ENCODE measurements around the gene ADAMTSL3.
"Not testable (repeated sequence)": the region's sequence is repeated elsewhere in the genome, so short reads cannot be mapped to it uniquely, and the experiment has no call there.

The ADAMTSL3 gene

DNA sequence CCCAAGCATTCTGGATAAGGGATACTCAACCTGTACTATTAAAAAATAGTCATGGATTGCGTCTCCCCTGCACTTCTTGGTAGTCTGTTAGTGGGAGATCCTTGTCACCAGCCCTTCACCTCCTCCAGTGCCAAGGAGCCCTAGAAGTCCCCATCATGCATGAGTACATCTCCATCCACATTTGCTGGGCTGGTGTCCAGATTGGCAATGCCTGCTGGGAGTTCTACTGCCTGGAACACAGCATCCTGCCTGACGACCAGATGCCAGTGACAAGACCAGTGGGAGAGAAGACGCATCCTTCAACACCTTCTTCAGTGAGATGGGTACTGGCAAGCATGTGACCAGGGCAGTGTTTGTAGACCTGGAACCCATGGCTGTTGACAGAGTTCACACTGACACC lies 85.7 kb downstream of the ADAMTSL3 start:
- DNase-seq (ENCODE audit: low read depth in 1 of 2, low spot score in 1 of 2) = no peak

DNA sequence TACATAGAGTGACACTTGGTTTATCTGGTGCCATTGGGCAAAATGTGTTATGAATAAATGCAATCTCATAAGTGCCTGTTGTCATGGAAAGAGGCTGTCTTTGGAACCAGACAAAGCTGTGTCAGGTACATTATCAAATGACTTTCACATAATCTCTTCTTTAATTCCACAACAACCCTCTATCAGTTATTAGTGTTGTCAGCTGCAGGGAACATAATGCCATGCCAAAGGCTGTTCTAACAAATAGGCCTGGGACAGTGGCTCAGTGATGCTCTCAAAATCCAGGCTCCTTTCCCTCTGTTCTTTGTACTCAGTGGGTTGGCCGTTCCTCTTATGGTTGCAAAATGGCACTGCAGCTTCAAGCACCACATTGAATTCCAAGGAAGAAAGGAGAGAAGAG lies 91.8 kb downstream of the ADAMTSL3 start:
- no peak for DNase-seq (ENCODE audit: low read depth in 1 of 2, low spot score in 1 of 2)

DNA sequence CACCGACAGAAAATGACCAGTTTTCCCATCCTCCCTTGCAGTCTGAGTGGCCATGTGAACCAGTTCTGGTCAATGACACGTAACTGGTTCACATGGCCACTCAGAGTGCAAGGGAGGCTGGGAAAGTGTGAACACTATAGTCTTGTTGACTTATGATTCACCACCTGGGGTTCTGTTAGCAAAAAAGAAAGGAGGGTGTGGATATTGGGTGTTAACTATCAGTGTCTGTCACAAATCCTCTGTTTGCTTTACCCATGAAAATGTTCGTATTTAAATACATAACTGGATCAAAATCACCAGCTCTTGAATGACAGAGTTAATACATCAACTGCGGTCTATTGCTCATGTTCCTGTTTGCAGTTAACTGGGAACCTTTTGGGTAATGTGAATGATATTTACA lies 92.3 kb downstream of the ADAMTSL3 start:
- DNase-seq (ENCODE audit: low read depth in 1 of 2, low spot score in 1 of 2) = no peak

DNA sequence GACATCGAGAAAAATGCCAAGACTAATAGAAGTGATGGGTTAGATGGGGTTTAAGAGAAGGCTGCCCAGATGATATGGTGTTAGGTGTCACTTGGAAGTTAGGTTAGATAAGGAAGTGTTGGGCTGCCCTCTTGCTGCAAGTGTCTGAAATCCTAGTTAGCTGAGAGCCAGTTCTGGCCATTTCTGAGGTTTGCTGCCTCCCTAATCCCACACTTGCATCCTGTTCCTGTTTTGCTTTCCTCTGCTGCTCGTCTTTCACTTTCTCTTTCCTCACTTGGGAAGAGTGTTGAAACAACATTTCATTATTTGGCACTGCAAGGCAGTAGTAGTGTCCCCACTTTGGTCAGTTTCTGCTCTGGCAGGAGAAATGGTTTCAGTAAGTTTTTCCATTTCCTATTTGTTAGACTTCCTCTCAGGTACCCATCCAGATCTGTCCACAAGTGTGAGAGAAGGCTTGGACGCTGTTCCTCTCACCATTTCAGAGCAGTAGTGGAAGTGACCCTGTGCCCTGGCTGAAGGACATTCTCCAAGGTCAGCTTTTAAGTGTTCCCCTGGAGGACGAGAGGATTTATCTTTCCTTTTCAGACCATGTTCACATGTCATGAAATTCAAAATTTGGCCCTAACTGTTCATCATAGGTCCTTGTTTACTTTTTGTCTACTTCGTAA lies 93.3 kb downstream of the ADAMTSL3 start:
- no peak for DNase-seq (ENCODE audit: low read depth in 1 of 2, low spot score in 1 of 2)

DNA sequence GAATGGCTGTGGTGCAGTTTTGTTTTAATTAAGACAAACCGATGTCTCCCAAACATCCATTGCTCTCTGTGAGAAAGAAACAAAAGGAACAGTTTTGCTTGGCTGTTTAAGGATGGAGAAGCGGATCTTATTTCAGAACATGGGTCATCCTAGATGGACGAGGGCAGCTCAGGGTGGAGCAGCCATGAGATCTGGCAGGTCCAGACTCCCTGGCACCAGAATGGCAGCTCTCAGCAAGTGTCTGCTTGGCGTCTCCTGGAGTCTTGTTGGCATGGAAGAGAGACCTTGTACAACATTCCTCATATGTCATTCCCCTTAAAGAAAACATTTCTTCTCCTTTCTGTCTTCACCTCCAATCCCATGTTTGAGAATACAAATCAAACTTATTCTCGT lies 93.8 kb downstream of the ADAMTSL3 start:
- no peak for DNase-seq (ENCODE audit: low read depth in 1 of 2, low spot score in 1 of 2)

DNA sequence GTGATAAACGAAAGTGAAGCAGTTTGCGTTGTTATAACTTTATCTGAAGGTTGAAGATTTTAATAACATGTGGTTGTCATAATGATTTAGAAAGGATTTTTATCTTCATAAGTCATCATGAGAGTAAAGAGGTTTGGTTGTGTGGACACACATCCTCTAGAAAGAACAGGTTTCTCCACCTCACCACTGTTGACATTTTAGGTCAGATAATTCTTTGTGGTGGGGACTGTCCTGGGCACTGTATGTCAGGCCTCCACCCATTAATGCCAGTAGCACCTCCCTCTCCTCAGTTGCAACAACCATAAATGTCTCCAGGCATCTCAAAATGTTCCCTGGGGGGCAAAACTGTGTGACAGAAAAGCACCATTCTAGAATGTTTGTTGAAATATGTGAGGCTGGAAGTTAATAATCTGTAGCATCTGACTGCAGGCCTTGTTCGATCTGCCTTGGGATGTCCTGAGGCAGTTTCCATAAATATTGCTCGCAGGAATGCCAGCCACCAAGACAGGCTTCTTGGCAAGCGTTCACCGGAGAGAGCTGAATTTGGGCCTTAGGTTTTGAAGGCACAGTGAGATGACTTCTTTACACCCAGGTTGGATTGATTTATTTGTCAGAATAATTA lies 100.1 kb downstream of the ADAMTSL3 start:
- no peak for DNase-seq (ENCODE audit: low read depth in 1 of 2, low spot score in 1 of 2)

DNA sequence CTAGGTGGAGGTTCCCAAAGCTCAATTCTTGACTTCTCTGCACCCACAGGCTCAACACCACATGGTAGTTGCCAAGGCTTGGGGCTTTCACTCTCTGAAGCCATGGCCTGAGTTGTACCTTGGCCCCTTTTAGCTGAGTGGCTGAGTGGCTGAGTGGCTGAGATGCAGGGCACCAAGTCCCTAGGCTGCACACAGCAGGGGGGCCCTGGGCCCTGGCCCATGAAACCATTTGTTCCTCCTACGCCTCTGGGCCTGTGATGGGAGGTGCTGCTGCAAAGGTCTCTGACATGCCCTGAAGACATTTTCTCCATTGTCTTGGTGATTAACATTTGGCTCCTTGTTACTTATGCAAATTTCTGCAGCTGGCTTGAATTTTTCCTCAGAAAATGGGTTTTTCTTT lies 103.4 kb downstream of the ADAMTSL3 start:
- not testable (repeated sequence) for DNase-seq (ENCODE audit: low read depth in 1 of 2, low spot score in 1 of 2)

DNA sequence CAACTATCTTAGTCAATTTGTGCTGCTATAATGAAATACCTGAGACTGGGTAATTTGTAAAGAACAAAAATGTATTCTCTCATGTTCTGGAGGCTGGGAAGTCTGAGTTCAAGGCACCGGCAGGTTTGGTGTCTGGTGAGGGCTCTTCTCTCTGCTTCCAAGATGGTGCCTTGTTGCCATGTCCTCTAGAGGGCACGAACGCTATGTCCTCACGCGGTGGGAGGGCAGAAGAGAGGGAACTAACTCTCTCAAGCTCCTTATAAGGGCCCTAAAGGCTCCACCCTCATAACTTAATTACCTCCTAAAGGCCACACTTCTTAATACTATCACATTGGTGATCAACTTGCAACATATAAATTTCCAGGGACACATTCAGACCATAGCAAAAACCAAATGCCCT lies 108.4 kb downstream of the ADAMTSL3 start:
- DNase-seq (ENCODE audit: low read depth in 1 of 2, low spot score in 1 of 2) = no peak

DNA sequence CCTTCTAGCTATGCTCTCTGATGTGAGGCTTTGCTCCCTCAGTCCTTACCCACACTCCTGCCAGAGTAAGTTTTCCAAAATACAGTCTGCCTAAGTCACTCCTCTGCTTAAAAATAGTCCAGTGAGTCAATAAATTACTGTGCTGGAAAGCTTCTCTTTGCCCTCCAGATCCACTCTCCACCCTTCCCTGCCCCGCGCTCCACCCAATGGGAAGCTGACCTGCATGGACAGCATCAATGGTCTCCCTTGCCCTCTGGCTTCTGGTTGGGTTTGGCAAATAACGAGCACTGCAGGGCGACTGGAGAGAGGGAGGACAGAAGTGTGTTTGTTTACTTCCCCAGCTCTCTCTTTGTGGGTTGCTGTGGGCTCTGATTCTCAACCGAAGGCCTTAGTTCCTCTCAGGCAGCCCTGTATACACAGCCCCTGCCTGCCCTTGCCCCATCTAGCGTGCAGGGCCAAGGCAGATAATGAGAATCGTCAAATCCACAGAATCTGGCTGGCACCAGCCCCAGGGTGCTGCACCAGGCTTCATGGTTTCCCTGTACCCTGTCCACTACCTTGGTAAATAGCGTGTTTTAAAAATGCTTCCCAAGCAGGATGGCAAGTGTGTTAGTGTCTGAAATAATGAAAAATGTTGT lies 110.4 kb downstream of the ADAMTSL3 start:
- no peak for DNase-seq (ENCODE audit: low read depth in 1 of 2, low spot score in 1 of 2)

DNA sequence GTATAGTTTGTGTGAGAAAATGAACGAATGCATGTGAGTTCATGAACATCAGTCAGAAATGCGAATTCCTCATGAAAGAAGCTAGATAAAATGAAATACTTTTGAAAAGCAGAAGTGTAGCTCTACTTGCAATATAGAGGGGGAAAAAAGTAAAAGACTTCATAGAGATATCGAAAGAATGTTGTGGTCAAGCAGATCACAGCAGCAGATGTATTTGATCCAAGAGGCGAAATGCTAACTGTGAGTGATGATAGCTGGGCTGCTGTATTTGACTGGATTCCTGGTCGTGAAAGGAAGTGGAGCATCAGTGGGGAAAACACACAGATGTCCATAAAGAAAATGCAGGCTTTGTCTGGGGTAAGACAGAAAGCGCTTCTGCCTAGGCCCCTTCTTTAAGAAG lies 112.4 kb downstream of the ADAMTSL3 start:
- no peak for DNase-seq (ENCODE audit: low read depth in 1 of 2, low spot score in 1 of 2)

DNA sequence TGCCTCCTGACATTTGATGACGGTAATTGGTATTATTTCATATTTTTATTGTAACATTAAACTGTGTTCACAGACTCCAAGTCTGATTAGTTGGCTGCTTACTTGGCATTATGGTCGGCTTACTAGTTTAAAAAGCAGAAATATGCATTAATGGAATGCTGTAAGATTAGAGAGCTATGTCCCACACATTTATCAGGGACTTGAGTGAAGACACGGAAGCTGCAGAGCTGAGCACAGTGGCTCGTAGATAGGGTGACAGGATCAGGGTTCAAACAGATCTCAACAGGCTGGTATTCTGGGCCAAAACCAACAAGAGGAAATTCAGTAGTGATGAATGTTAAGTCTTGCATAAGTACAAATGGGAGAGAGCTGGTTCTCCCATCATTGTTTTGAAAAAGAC lies 113.8 kb downstream of the ADAMTSL3 start:
- DNase-seq (ENCODE audit: low read depth in 1 of 2, low spot score in 1 of 2) = no peak

DNA sequence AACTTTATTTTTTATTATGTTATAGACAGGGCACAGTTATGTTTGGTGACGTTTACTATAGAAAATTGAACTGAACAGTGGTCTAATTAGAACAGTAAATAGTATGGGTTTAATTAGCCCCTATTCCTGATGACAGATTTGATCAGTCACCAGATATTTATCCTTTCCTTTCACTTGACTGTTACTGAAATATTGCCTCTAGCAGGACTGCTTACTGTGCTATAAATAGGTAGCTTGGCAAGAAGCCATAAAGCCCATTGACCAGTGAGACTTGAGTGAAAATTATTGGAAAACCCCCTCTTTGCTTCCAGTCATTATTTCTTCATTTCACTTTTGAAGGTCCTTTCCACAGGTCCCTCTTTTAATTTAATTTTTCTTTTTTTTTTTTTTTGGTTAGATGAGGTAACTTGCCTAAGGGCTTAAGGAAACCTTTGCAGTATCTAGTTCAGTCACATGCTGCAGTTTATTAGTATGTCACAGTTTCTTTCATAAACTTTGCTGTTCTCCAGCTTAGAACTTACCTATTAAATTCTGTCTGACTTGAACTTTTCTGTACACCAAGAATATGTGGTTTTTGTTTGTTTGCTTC lies 115.6 kb downstream of the ADAMTSL3 start:
- no peak for DNase-seq (ENCODE audit: low read depth in 1 of 2, low spot score in 1 of 2)

DNA sequence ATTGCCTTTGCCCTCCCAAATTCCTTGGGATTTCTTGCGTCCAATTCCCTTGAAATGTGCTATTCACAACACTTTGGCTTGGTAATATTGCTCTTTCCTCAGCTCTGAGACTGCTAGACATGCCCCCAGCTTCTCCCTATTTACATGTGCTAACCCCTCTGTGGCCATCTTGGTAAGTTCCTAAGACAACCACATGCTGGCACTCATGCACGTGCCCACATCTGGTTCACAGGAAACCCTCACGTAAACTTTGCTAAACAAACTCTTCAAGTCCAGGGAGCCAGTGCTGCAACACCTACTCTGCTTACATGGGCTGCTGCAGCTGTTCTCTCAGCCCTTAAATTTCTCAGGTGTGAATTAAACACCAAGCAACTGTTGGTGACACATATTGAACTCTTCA lies 121.8 kb downstream of the ADAMTSL3 start:
- DNase-seq (ENCODE audit: low read depth in 1 of 2, low spot score in 1 of 2) = no peak

DNA sequence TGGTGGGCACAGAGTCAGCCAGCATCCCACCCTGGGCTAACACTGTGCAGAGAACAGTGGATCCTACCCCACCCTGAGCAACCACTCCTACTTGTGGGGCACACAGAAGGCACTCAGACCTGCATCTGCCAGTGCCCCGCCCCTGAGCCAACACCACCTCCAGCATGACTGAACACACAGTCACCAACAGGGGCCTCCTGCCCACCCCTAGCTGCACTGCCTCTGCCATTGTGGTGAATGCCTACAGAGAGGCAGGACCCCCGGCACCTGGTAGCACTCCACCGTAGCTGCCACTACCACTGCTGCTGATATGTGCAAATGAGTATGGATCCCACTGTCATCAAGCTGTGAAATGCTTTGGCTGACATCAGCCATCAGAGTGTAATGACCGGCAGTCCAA lies 123.1 kb downstream of the ADAMTSL3 start:
- DNase-seq (ENCODE audit: low read depth in 1 of 2, low spot score in 1 of 2) = no peak

DNA sequence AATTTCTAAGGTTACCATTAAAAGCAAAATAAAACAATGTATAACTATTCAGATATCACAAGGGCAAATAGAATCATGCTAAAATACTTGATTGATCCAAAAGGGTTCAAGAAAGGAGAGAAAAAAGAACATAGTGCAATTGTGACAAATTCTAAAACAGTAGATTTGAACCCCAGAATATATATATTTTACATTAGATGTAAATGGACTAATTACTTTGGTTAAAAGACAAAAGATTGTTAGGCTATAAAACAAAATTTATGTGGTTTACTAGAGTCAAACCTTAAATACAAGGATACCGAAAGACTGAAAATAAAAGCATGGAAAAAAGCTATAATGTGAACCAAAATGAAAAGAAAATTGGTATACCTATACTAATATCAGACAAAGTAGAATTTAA lies 129.3 kb downstream of the ADAMTSL3 start:
- no peak for DNase-seq (ENCODE audit: low read depth in 1 of 2, low spot score in 1 of 2)

DNA sequence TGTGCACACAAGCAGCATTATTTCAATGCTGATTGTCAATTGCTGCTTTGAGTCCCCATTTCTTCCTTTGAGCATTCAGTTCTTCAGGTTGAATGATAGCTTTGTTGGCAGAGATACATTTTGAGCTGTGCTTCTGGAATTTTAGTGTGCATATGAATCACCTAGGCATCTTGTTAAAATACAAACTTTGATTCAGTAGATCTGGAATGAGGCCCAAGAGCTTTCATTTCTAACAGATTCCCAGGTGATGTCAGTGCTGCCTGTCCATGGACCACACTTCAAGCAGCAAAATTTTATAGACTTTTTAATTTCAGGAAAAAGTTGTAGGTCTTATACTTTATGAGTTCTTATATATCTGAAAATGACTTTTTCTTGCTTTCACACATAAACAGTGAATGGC lies 131.1 kb downstream of the ADAMTSL3 start:
- no peak for DNase-seq (ENCODE audit: low read depth in 1 of 2, low spot score in 1 of 2)

DNA sequence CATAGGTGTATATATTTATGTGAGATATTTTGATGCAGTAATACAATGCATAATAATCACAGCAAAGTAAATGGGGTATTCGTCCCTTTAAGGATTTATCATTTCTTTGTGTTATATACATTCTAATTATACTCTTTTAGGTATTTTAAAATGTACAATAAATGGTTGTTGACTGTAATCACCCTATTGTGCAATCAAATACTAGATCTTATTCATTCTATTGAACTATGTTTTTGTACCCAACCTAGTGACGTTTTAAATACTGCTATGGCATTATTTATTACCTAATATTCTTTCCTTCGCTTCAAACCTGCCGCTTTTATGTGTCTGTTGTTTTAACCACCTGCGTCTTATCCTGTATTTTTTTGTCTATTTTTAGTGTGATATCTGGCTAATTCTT lies 132.4 kb downstream of the ADAMTSL3 start:
- DNase-seq (ENCODE audit: low read depth in 1 of 2, low spot score in 1 of 2) = no peak

DNA sequence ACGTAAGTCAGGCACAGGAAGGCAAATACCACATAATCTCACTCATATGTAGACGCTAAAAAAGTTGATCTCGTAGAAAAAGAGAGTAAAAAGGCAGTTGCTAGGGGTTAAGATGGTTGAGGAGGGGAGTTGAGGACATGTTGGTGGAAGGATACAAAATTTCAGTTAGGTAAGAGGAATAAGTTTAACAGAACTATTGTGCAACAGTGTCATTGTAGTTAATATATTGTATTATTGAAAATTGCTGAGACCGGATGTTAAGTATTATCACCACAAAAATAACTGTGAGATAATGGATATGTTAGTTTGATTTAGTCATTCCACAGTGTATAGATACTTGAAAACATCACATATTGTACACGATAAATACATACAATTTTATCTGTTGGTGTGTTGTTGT lies 139.1 kb downstream of the ADAMTSL3 start:
- DNase-seq (ENCODE audit: low read depth in 1 of 2, low spot score in 1 of 2) = no peak

DNA sequence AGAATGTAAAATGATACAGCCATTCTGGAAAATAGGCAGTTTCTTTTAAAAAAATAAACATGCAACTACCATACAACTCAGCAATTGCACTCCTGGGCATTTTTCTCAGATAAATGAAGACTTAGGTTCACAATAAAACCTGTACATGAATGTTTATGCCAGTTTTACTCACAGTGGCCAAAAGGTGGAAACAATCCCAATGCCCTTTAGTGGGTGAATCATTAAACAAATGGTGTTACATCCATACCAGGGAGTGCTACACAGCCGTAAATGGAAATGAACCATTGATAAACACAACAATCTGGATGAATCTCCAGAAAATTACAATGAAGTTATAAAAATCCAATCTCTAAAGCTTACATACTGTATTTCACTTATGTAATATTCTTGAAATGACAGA lies 140.3 kb downstream of the ADAMTSL3 start:
- no peak for DNase-seq (ENCODE audit: low read depth in 1 of 2, low spot score in 1 of 2)

DNA sequence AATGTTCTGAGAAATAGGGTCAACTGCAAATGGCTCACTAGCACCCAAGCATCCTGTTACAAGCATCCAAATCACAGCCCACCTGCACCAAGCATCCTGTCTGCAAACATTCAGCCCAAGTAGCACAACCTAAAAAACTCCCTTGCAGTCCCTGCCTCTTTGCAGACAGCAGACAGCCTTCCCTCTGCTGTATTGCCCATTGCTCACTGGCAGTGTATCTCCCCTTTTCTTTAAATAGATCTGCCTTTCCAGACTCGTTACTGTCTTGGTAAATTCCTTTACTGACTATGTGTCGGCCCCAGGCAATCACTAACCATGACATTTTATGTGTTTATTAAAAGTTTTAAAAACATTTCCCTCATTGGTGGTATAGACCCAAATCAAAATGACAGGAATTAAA lies 155.4 kb downstream of the ADAMTSL3 start:
- no peak for DNase-seq (ENCODE audit: low read depth in 1 of 2, low spot score in 1 of 2)

DNA sequence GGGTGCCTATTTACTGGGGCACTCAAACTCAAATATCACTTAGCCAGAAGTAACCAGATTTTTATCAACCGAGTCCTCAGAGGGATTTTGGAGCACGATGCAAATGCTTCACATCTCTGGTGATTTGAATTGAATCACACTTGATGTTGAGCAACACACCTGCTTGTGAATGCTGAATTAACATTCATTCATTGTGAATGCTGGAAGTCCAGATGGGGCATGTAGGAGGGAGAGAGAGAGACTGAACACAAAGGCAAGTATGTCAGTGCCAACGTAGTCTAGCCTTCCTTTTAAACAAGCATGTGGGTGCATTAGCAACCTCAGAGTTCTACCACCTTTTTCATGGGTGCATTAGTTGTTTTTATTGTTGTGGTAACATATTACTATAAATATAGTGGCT lies 156.2 kb downstream of the ADAMTSL3 start:
- DNase-seq (ENCODE audit: low read depth in 1 of 2, low spot score in 1 of 2) = no peak

DNA sequence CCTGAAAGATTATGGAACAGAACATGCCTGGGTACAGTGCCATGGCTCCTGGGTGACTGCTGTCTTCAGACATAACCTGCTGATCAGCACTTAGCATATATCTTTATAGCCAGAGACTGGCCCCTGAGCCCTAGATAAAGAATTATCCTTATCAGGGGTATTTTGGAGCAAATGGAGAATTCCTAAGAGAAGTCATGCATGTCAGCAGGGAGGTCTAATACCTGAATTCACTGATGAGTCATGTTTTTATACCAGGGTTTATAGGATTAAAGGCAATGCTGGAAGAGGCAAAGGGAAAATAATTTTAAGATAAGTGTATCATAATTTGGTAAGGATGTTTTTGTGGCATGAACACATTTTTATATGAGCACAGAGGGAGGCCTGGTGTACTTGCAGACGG lies 159.8 kb downstream of the ADAMTSL3 start:
- DNase-seq (ENCODE audit: low read depth in 1 of 2, low spot score in 1 of 2) = no peak

Data from stimulated activated CD4-positive, alpha-beta T cell treated with anti-CD3 and anti-CD28 coated beads, Interleukin-15, amount 100 ng/mL, for 1 hour (primary cell).